EL (cell line): ENCODE measurements around the gene NLRP6.
"Not testable (repeated sequence)": the region's sequence is repeated elsewhere in the genome, so short reads cannot be mapped to it uniquely, and the experiment has no call there.

Experiments
- DNase-seq: peaks from one replicate; pipeline ENCODE4 v3.0.0-alpha.2; 2016

The NLRP6 gene

GRCh38 chr11:282630-283360 is 4.6 kb downstream of the NLRP6 start:
- DNase-seq = no peak

GRCh38 chr11:283405-284104 is 5.3 kb downstream of the NLRP6 start:
- no peak for DNase-seq

GRCh38 chr11:284105-285020 is 6.2 kb downstream of the NLRP6 start:
- DNase-seq = no peak

GRCh38 chr11:285021-285893 is 7.0 kb downstream of the NLRP6 start:
- DNase-seq = no peak

- DNase-seq = no peak
Measured at GRCh38 chr11:285894-286220, 7.7 kb downstream of the NLRP6 start.

GRCh38 chr11:286977-287820 is 9.0 kb downstream of the NLRP6 start:
- DNase-seq = not testable (repeated sequence)

GRCh38 chr11:287821-288477 is 9.7 kb downstream of the NLRP6 start:
- no peak for DNase-seq

GRCh38 chr11:288478-289397 is 10.5 kb downstream of the NLRP6 start, which contains the start of gene PGGHG:
TSS of gene PGGHG (plus strand) at chr11:289126. CDS start at chr11:289817, 691 bp downstream.
- DNase-seq = peak; percentile 58

- no peak for DNase-seq
Measured at GRCh38 chr11:289398-289711, 11.1 kb downstream of the NLRP6 start.

- DNase-seq = no peak
Measured at GRCh38 chr11:289712-290620, 11.8 kb downstream of the NLRP6 start.

GRCh38 chr11:290621-291231 is 12.5 kb downstream of the NLRP6 start:
- DNase-seq = no peak

- DNase-seq = no peak
Measured at GRCh38 chr11:291281-292210, 13.3 kb downstream of the NLRP6 start.

- no peak for DNase-seq
Measured at GRCh38 chr11:292211-293121, 14.3 kb downstream of the NLRP6 start.

- DNase-seq = no peak
Measured at GRCh38 chr11:293271-293851, 15.2 kb downstream of the NLRP6 start.

GRCh38 chr11:293852-294661 is 15.8 kb downstream of the NLRP6 start:
- DNase-seq = no peak
